Natural killer cell (primary cell): ENCODE measurements around the gene GAS6. TPM values are rescaled to one million over a fixed set of nuclear protein-coding genes. Genes with fewer than 3 reads are reported as not detected.
A peak's percentile ranks its signal among the peaks of the same experiment; 100 is the strongest.

ENCODE experiments used
- ATAC-seq, 3 donors: fragments of 150-1000 bp in 2 of 3; fragments of 200-7000 bp in 1 of 3; cut with Tn5 transposase; 1 replicate in 1 of 3; 2 replicates in 2 of 3; pipeline ENCODE4 v1.10.0; 2021; ENCODE audit warnings: mild to moderate bottlenecking in 2 of 3, moderate library complexity in 2 of 3
- DNase-seq, 2 donors: peaks; one replicate each; pipeline versions ENCODE4 v3.0.0 to v3.0.0-alpha.2; 2013 to 2021; ENCODE audit warnings: mixed read lengths in 1 of 2
- H3K27ac ChIP-seq: one replicate; pipeline ENCODE4 v1.5.1; 2013; ENCODE audit warnings: mild to moderate bottlenecking, low read length
- H3K27me3 ChIP-seq: one replicate; pipeline ENCODE4 v1.6.1; 2013; ENCODE audit warnings: low read length; ENCODE audit not compliant: control insufficient read depth, insufficient read depth
- H3K36me3 ChIP-seq: one replicate; pipeline ENCODE4 v1.6.1; 2013; ENCODE audit warnings: low read length; ENCODE audit not compliant: control insufficient read depth, insufficient read depth
- H3K4me1 ChIP-seq: one replicate; pipeline ENCODE4 v1.6.1; 2013; ENCODE audit warnings: low read length; ENCODE audit not compliant: control insufficient read depth, insufficient read depth
- H3K4me3 ChIP-seq: one replicate; pipeline ENCODE4 v1.5.1; 2013; ENCODE audit warnings: low read length
- H3K9me3 ChIP-seq: one replicate; pipeline ENCODE4 v1.6.1; 2013; ENCODE audit warnings: low read length; ENCODE audit not compliant: control insufficient read depth, insufficient read depth
- H3K27ac Mint-ChIP-seq, 2 donors: one replicate each; pipeline ENCODE4 v1.8.0; 2022; ENCODE audit warnings: mild to moderate bottlenecking in 2 of 2, mixed read lengths in 2 of 2, moderate library complexity in 1 of 2
- H3K27me3 Mint-ChIP-seq, 2 donors: one replicate each; pipeline ENCODE4 v1.8.0; 2022; ENCODE audit warnings: low read depth in 2 of 2, mixed read lengths in 2 of 2
- H3K36me3 Mint-ChIP-seq: one replicate; pipeline ENCODE4 v1.8.0; 2022; ENCODE audit warnings: mixed read lengths
- H3K4me1 Mint-ChIP-seq, 2 donors: one replicate each; pipeline ENCODE4 v1.8.0; 2022; ENCODE audit warnings: mixed read lengths in 2 of 2
- H3K4me3 Mint-ChIP-seq: one replicate; pipeline ENCODE4 v1.8.0; 2022; ENCODE audit warnings: mild to moderate bottlenecking, moderate library complexity, mixed read lengths
- H3K9me3 Mint-ChIP-seq, 2 donors: one replicate each; pipeline ENCODE4 v1.8.0; 2022; ENCODE audit warnings: mixed read lengths in 2 of 2
- WGBS: methylation state at CpG from one replicate; pipeline ENCODE4 v1.1.7; 2013; ENCODE audit warnings: missing lambda C conversion rate; ENCODE audit not compliant: insufficient coverage; 5-methylcytosine and 5-hydroxymethylcytosine counted together
- intact Hi-C: fragments of 100-400 bp; cut with micrococcal nuclease; formaldehyde crosslinking; loops from one replicate; pipeline ENCODE4 v1.14.2; 2022
- total RNA-seq, 4 donors: library from RNA; stranded (reverse); fragments of 120-200 nt in 1 of 4; gene quantifications; one replicate each; pipeline versions ENCODE4 v1.2.3 to v1.2.4, GENCODE V29; 2013 to 2022
- TF ChIP-seq, protein P1 (sequence below): fragments of 200-600 bp; IDR thresholded peaks from one replicate; pipeline ENCODE4 v1.8.0; 2022; ENCODE audit warnings: antibody characterized with exemption

GAS6 gene
- total RNA-seq, 3 donors from 2014 or later (not counting 1 experiment from before 2014, with no cell fraction given) = 0.40 to 1.4 (median 0.41) TPM

DNA sequence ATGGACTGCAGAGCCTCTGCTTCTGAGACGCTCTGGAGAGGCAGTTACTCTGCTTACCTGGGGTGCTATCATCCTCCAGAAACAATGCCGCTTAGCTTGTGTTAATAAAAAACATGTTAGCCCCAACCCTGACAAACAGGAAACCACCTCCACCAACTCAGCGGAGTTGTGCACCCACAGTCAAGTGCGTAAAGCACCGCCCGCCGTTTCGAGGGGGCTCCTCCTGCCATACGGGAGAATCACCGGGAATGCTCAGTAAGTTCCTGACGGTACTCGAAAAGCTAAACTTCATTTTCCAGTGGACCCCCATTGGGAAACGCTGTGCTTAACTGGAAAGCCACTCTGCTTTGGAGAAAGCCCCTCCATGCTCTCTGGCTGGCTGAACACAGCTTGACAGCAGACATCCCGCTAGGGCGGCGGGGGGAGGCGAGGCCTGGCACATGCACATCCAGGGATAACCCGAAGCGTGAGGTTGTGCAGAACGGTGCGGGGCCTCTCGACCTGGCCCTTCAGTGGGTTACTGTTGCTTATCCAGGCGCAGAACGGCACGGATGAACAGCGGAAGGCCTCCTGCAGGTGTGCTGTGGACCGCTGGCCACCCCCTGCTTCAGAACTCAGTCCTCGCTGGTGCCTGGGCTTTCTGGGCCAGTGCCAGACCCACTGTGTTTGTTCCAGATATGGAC lies 17.1 kb downstream of the GAS6 start:
- TF ChIP-seq, protein P1, sequence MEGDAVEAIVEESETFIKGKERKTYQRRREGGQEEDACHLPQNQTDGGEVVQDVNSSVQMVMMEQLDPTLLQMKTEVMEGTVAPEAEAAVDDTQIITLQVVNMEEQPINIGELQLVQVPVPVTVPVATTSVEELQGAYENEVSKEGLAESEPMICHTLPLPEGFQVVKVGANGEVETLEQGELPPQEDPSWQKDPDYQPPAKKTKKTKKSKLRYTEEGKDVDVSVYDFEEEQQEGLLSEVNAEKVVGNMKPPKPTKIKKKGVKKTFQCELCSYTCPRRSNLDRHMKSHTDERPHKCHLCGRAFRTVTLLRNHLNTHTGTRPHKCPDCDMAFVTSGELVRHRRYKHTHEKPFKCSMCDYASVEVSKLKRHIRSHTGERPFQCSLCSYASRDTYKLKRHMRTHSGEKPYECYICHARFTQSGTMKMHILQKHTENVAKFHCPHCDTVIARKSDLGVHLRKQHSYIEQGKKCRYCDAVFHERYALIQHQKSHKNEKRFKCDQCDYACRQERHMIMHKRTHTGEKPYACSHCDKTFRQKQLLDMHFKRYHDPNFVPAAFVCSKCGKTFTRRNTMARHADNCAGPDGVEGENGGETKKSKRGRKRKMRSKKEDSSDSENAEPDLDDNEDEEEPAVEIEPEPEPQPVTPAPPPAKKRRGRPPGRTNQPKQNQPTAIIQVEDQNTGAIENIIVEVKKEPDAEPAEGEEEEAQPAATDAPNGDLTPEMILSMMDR = no peak
- H3K27ac Mint-ChIP-seq = no peak overlapping the region
- DNase-seq (peak in 1 of 2 donors; percentile 70), ATAC-seq (peak; percentile 44 to 66 (median 49))
- H3K4me1 ChIP-seq = peaks cover 41% of the 10 kb centered on the region
- no peak overlapping the region for H3K27ac ChIP-seq
- no peak overlapping the region for H3K4me3 ChIP-seq
- WGBS = 67% methylated on average over 28 of the region's 28 CpGs
- peaks cover 7% of the 10 kb centered on the region for H3K9me3 ChIP-seq
- no peak overlapping the region for H3K4me3 Mint-ChIP-seq
- intact Hi-C loops = no loop called here
- H3K9me3 Mint-ChIP-seq = no peaks in the 10 kb centered on the region
- no peaks in the 10 kb centered on the region for H3K27me3 ChIP-seq
- H3K36me3 Mint-ChIP-seq = no peaks in the 10 kb centered on the region
- no peaks in the 10 kb centered on the region for H3K36me3 ChIP-seq
- peaks cover 18 to 23% of the 10 kb centered on the region in 2 donors for H3K4me1 Mint-ChIP-seq
- peaks cover 9 to 12% of the 10 kb centered on the region in 2 donors for H3K27me3 Mint-ChIP-seq

- H3K4me1 Mint-ChIP-seq = peaks cover 26 to 29% of the 10 kb centered on the region in 2 donors
- Histone ChIP-seq H3K4me1 (peaks cover 49% of the 10 kb centered on the region), H3K27ac (no peak overlapping the region), H3K27me3 (no peaks in the 10 kb centered on the region), H3K36me3 (no peaks in the 10 kb centered on the region), H3K4me3 (no peak overlapping the region), H3K9me3 (peaks cover 14% of the 10 kb centered on the region)
- intact Hi-C loops = no loop called here
- TF ChIP-seq, protein P1 = no peak
- no peaks in the 10 kb centered on the region for H3K36me3 Mint-ChIP-seq
- DNase-seq (peak in 1 of 2 donors; percentile 32), ATAC-seq (no peak)
- no peak overlapping the region for H3K27ac Mint-ChIP-seq
- WGBS = 76% methylated on average over 30 of the region's 30 CpGs
- no peaks in the 10 kb centered on the region for H3K9me3 Mint-ChIP-seq
- H3K4me3 Mint-ChIP-seq = peak overlapping the region; percentile 35
- peaks cover 9 to 12% of the 10 kb centered on the region in 2 donors for H3K27me3 Mint-ChIP-seq
Observed at GRCh38 chr13:113845723-113846635, 17.9 kb downstream of the GAS6 start.

DNA sequence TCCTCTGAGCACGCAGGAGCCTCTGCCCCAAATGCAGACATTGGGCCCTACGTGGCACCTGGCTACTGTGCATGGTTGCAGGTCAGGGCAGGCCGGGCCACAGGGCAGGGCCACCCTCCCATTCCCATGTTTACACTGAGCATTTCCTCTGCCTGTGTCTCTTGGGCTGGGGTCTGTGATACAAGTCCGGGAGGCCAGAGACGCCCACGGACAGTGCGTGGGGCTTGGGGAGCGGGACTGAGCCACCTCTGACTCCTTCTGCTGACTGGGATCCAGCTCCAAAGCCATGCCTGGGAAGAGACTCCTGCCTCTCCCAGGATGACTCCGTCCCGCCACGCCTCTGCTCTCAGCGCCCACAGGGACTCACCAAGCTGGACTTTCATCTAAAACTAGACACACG lies 18.8 kb downstream of the GAS6 start:
- no peak for DNase-seq
- H3K27me3 Mint-ChIP-seq = peaks cover 9 to 12% of the 10 kb centered on the region in 2 donors
- no peaks in the 10 kb centered on the region for H3K36me3 ChIP-seq
- H3K4me1 Mint-ChIP-seq = peaks cover 26 to 29% of the 10 kb centered on the region in 2 donors
- H3K27me3 ChIP-seq = no peaks in the 10 kb centered on the region
- intact Hi-C loops = no loop called here
- H3K4me3 Mint-ChIP-seq = no peak overlapping the region
- TF ChIP-seq, protein P1 = no peak
- H3K4me1 ChIP-seq = peaks cover 58% of the 10 kb centered on the region
- WGBS = 93% methylated on average over 12 of the region's 13 CpGs
- no peak for ATAC-seq
- H3K27ac ChIP-seq = no peak overlapping the region
- no peak overlapping the region for H3K4me3 ChIP-seq
- peaks cover 14% of the 10 kb centered on the region for H3K9me3 ChIP-seq
- no peak overlapping the region for H3K27ac Mint-ChIP-seq
- no peaks in the 10 kb centered on the region for H3K36me3 Mint-ChIP-seq
- H3K9me3 Mint-ChIP-seq = no peaks in the 10 kb centered on the region
